IPS DF 6.9 (cell line): ENCODE results near the gene ZNF768.
A peak's percentile ranks its signal among the peaks of the same experiment; 100 is the strongest.
"Not testable (repeated sequence)": the region's sequence is repeated elsewhere in the genome, so short reads cannot be mapped to it uniquely, and the experiment has no call there.

ENCODE experiments used
- DNase-seq: peaks from one replicate; pipeline ENCODE4 v3.0.0-alpha.2; 2013; ENCODE audit warnings: low read depth, low spot score
- H3K27ac ChIP-seq: one replicate; pipeline ENCODE4 v1.5.1; 2013; ENCODE audit warnings: low read length, control low read depth
- H3K27me3 ChIP-seq: 2 replicates; pipeline ENCODE4 v1.6.1; 2013; ENCODE audit warnings: mild to moderate bottlenecking, low read length; ENCODE audit not compliant: control insufficient read depth, insufficient read depth
- H3K36me3 ChIP-seq: 2 replicates; pipeline ENCODE4 v1.6.1; 2013; ENCODE audit warnings: low read length; ENCODE audit not compliant: control insufficient read depth, insufficient read depth
- H3K4me1 ChIP-seq: 2 replicates; pipeline ENCODE4 v1.6.1; 2013; ENCODE audit warnings: low read length; ENCODE audit not compliant: control insufficient read depth, insufficient read depth
- H3K4me3 ChIP-seq: 2 replicates; pipeline ENCODE4 v1.5.1; 2013; ENCODE audit warnings: mild to moderate bottlenecking, low read length
- H3K9me3 ChIP-seq: 2 replicates; pipeline ENCODE4 v1.6.1; 2013; ENCODE audit warnings: low read length, inconsistent platforms; ENCODE audit not compliant: control insufficient read depth, insufficient read depth
- WGBS: extraction: QIAGEN DNeasy Blood & Tissue Kit; methylation state at CpG from one replicate; pipeline ENCODE4 v1.1.7; 2013; ENCODE audit warnings: mixed read lengths, missing lambda C conversion rate; ENCODE audit not compliant: insufficient read length, insufficient coverage; 5-methylcytosine and 5-hydroxymethylcytosine counted together

ZNF768 gene

GRCh38 chr16:30540916-30541464 lies 14.6 kb upstream of the ZNF768 start:
- H3K27ac ChIP-seq, H3K4me1 ChIP-seq, H3K27me3 ChIP-seq, DNase-seq, H3K4me3 ChIP-seq, H3K36me3 ChIP-seq, H3K9me3 ChIP-seq: not testable (repeated sequence)
- WGBS, result no CpG with 5 or more reads among the region's 9 CpGs

DNA sequence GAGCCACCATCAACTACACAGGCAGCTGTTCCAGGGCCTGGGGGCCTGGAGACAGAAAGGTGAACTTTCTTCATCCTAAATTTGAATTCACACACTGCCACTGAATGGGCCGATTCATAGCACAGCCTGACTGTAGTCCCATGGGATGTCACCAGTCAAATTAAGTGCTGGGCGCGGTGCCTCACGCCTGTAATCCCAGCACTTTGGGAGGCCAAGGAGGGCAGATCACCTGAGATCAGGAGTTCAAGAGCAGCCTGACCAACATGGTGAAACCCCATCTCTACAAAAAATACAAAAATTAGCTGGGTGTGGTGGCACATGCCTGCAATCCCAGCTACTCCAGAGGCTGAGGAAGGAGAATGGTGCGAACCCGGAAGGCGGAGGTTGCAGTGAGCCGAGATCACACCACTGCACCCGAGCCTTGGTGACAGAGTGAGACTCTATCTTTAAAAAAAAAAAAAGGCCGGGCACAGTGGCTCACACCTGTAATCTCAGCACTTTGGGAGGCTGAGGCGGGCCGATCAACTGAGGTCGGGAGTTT lies 13.7 kb upstream of the ZNF768 start:
- WGBS, result no CpG with 5 or more reads among the region's 13 CpGs
- H3K36me3 ChIP-seq, H3K4me3 ChIP-seq, DNase-seq, H3K27me3 ChIP-seq, H3K27ac ChIP-seq, H3K9me3 ChIP-seq, H3K4me1 ChIP-seq: not testable (repeated sequence)

GRCh38 chr16:30539000-30539964 lies 12.9 kb upstream of the ZNF768 start:
- no peaks in the 10 kb centered on the region for H3K36me3 ChIP-seq
- peaks cover 1% of the 10 kb centered on the region; the same call in 1 of the 2 replicates for H3K4me1 ChIP-seq
- H3K27ac ChIP-seq, result no peak overlapping the region
- DNase-seq, result no peak
- no peaks in the 10 kb centered on the region for H3K9me3 ChIP-seq
- WGBS, result no CpG with 5 or more reads among the region's 8 CpGs
- no peak overlapping the region for H3K4me3 ChIP-seq
- H3K27me3 ChIP-seq, result no peaks in the 10 kb centered on the region; the same call in 1 of the 2 replicates

- not testable (repeated sequence) for H3K27ac ChIP-seq, H3K9me3 ChIP-seq, H3K4me3 ChIP-seq, H3K27me3 ChIP-seq, H3K36me3 ChIP-seq, H3K4me1 ChIP-seq, DNase-seq
- no CpG with 5 or more reads among the region's 13 CpGs for WGBS
These were observed 10.1 kb upstream of the ZNF768 start for GRCh38 chr16:30536391-30537024.

DNA sequence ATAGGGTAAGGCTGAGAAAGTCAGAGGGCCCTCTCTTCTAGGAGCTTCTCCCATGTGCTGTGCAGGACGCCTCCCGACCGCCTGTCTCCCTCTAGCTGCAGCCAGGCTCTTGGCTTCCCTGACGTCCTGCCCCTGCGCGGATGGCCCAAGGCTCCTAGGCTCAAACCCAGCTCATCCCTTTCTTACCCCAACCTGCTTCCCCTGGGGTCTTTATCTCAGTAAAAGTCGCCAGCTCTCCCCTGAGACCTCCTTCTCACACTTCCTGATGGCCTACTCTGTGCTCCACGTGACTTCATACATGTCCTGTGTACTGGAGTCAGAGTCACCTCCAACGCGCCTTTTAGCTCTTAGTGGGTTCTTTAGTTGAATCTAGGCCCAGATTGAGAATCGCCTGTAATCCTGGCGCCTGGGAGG lies 9.4 kb upstream of the ZNF768 start:
- peak; percentile 22 for DNase-seq
- peaks cover 2% of the 10 kb centered on the region; the same call in 1 of the 2 replicates for H3K4me1 ChIP-seq
- H3K9me3 ChIP-seq, result no peaks in the 10 kb centered on the region
- no peaks in the 10 kb centered on the region for H3K27me3 ChIP-seq
- peaks cover 6% of the 10 kb centered on the region; the same call in 1 of the 2 replicates for H3K36me3 ChIP-seq
- H3K27ac ChIP-seq, result peak overlapping the region; percentile 63
- no CpG with 5 or more reads among the region's 12 CpGs for WGBS
- peak overlapping the region; percentile 58; the same call in 1 of the 2 replicates for H3K4me3 ChIP-seq

- WGBS, result no CpG with 5 or more reads among the region's 18 CpGs
- peaks cover 6% of the 10 kb centered on the region; the same call in 1 of the 2 replicates for H3K36me3 ChIP-seq
- no peaks in the 10 kb centered on the region for H3K9me3 ChIP-seq
- peaks cover 2% of the 10 kb centered on the region; the same call in 1 of the 2 replicates for H3K4me1 ChIP-seq
- no peak for DNase-seq
- H3K27me3 ChIP-seq, result no peaks in the 10 kb centered on the region
- peak overlapping the region; percentile 63 for H3K27ac ChIP-seq
- peak overlapping the region; percentile 58; the same call in 1 of the 2 replicates for H3K4me3 ChIP-seq
These were observed 8.9 kb upstream of the ZNF768 start for GRCh38 chr16:30535106-30535776.

- H3K4me3 ChIP-seq, result peak within 1 kb of the TSS; percentile 58
- no peaks in the 10 kb centered on the region for H3K9me3 ChIP-seq
- no peaks in the 10 kb centered on the region for H3K27me3 ChIP-seq
- H3K36me3 ChIP-seq, result peaks cover 6% of the 10 kb centered on the region; the same call in 1 of the 2 replicates
- WGBS, result no CpG with 5 or more reads among the region's 70 CpGs
- H3K4me1 ChIP-seq, result peaks cover 2% of the 10 kb centered on the region; the same call in 1 of the 2 replicates
- peak; percentile 87 for DNase-seq
- peak within 1 kb of the TSS; percentile 63 for H3K27ac ChIP-seq
These were observed 8.2 kb upstream of the ZNF768 start, which contains the start of gene ZNF747 for GRCh38 chr16:30534368-30535105. Gene ZNF747 (minus strand): TSS chr16:30534858. CDS start chr16:30534679, 179 bp downstream.

GRCh38 chr16:30533748-30534367 lies 7.5 kb upstream of the ZNF768 start:
- Histone ChIP-seq H3K4me1 (peaks cover 2% of the 10 kb centered on the region; the same call in 1 of the 2 replicates), H3K9me3 (no peaks in the 10 kb centered on the region), H3K27ac (no peak overlapping the region), H3K27me3 (no peaks in the 10 kb centered on the region), H3K4me3 (peak overlapping the region; percentile 58; the same call in 1 of the 2 replicates), H3K36me3 (peaks cover 6% of the 10 kb centered on the region; the same call in 1 of the 2 replicates)
- no peak for DNase-seq
- WGBS, result no CpG with 5 or more reads among the region's 29 CpGs

DNA sequence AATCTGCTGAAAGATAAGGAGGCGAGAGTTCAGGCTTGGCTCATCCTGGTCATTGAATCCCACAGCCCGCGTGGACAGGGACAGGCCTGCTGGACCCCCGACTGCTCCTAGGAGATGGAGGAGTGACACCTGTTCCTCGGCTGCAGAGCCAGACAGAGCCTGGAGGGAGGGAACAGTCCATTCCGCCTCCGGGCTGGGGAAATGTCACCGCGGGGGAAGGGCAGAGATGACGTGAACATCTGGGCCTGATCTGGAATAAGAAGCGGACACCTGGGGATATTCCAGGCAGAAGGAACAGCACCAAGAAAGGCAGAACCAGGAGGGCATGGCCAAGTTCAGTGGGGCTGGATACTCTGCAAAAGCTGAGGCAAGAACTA lies 6.8 kb upstream of the ZNF768 start:
- H3K4me1 ChIP-seq, result peaks cover 2% of the 10 kb centered on the region; the same call in 1 of the 2 replicates
- no peak for DNase-seq
- no peak overlapping the region for H3K27ac ChIP-seq
- H3K27me3 ChIP-seq, result no peaks in the 10 kb centered on the region
- no peaks in the 10 kb centered on the region for H3K9me3 ChIP-seq
- peaks cover 6% of the 10 kb centered on the region; the same call in 1 of the 2 replicates for H3K36me3 ChIP-seq
- WGBS, result no CpG with 5 or more reads among the region's 11 CpGs
- no peak overlapping the region for H3K4me3 ChIP-seq
